OCI-LY7 (cell line): ENCODE measurements around the gene MAP2K5. TPM values are rescaled to one million over a fixed set of nuclear protein-coding genes. Genes with fewer than 3 reads are reported as not detected.

Experiments
- BruUV-seq: library from RNA; stranded (reverse); fragments of 400-500 nt; replicated peaks from 2 replicates; lab custom pipeline; 2021; lab: Mats Ljungman, UMichigan
- CTCF ChIA-PET: fragments of 300-600 bp; sonication (Branson Sonifier 250); formaldehyde crosslinking; loops from one replicate; lab custom pipeline; 2022; ENCODE audit warnings: antibody characterized with exemption; ENCODE audit not compliant: unreplicated experiment; lab: Charles Lee
- POLR2A ChIA-PET: fragments of 300-600 bp; sonication (Branson Sonifier 250); formaldehyde crosslinking; loops from one replicate; lab custom pipeline; 2022; ENCODE audit warnings: antibody characterized with exemption; lab: Charles Lee
- DNase-seq: peaks from one replicate; pipeline ENCODE4 v3.0.0-alpha.2; 2015; ENCODE audit warnings: low spot score
- H2AFZ ChIP-seq: fragments of 200-600 bp; sonication (generic), shearing (Covaris generic); 2 replicates; pipeline ENCODE4 v1.6.1; 2014; ENCODE audit warnings: mild to moderate bottlenecking, antibody characterized with exemption, low read length, moderate library complexity
- H3K27ac ChIP-seq: fragments of 200-600 bp; sonication (generic); 2 replicates; pipeline ENCODE4 v1.5.1; 2014; ENCODE audit warnings: mixed run types, low read depth, mild to moderate bottlenecking, moderate library complexity, low read length, inconsistent platforms; ENCODE audit not compliant: poor library complexity, severe bottlenecking
- H3K36me3 ChIP-seq: fragments of 200-600 bp; sonication (generic); 2 replicates; pipeline ENCODE4 v1.6.1; 2014; ENCODE audit warnings: mild to moderate bottlenecking, antibody characterized with exemption, low read length, moderate library complexity, mixed read lengths; ENCODE audit not compliant: insufficient read depth
- H3K4me1 ChIP-seq: fragments of 200-600 bp; sonication (generic); 2 replicates; pipeline ENCODE4 v1.5.1; 2014; ENCODE audit warnings: mild to moderate bottlenecking, low read length; ENCODE audit not compliant: insufficient read depth, poor library complexity, severe bottlenecking
- H3K4me2 ChIP-seq: fragments of 200-600 bp; sonication (generic); 2 replicates; pipeline ENCODE4 v1.6.1; 2014; ENCODE audit warnings: mild to moderate bottlenecking, low read length
- H3K4me3 ChIP-seq: fragments of 200-600 bp; sonication (generic); 2 replicates; pipeline ENCODE4 v1.5.1; 2014; ENCODE audit warnings: mild to moderate bottlenecking, low read depth, low read length; ENCODE audit not compliant: poor library complexity, severe bottlenecking
- H3K79me2 ChIP-seq: fragments of 200-600 bp; sonication (generic); 2 replicates; pipeline ENCODE4 v1.6.1; 2016; ENCODE audit warnings: low read depth, mild to moderate bottlenecking, low read length, moderate library complexity, mixed read lengths; ENCODE audit not compliant: insufficient read depth
- H3K9me2 ChIP-seq: fragments of 200-600 bp; sonication (generic); 2 replicates; pipeline ENCODE4 v1.6.1; 2016; ENCODE audit warnings: mild to moderate bottlenecking, low read length, mixed read lengths; ENCODE audit not compliant: insufficient read depth
- H3K9me3 ChIP-seq: fragments of 200-600 bp; sonication (generic); 2 replicates; pipeline ENCODE4 v1.6.1; 2014; ENCODE audit warnings: mild to moderate bottlenecking, mixed run types, low read length, mixed read lengths
- H4K20me1 ChIP-seq: fragments of 200-600 bp; sonication (generic); 2 replicates; pipeline ENCODE4 v1.6.1; 2014; ENCODE audit warnings: mild to moderate bottlenecking, antibody characterized with exemption, low read length, moderate library complexity, mixed read lengths; ENCODE audit not compliant: insufficient read depth
- CTCF ChIP-seq: fragments of 200-600 bp; sonication (generic); conservative IDR thresholded peaks from 2 replicates; pipeline ENCODE4 v1.5.1; 2014; ENCODE audit warnings: mild to moderate bottlenecking, antibody characterized with exemption, low read length, moderate library complexity, mixed read lengths
- EZH2phosphoT487 ChIP-seq: fragments of 200-600 bp; sonication (generic); IDR thresholded peaks from 2 replicates; pipeline ENCODE4 v1.6.1; 2018; ENCODE audit warnings: low read depth, borderline replicate concordance, mild to moderate bottlenecking, mixed run types, antibody characterized with exemption, low read length, moderate library complexity, mixed read lengths
- intact Hi-C: fragments of 100-400 bp; cut with micrococcal nuclease; formaldehyde crosslinking; loops from one replicate; pipeline ENCODE4 v1.10.0; 2022; ENCODE audit not compliant: unreplicated experiment
- total RNA-seq, 2 experiments: library from RNA; depleted of rRNA in 1 of 2; stranded (reverse); fragments of >200 nt in 1 of 2; shearing (Covaris generic) in 1 of 2; gene quantifications; 2 replicates each; pipeline ENCODE4 v1.2.3, GENCODE V29; 2014 to 2022

The MAP2K5 gene
- total RNA-seq, 2 experiments from 2014 or later: 10.2 to 35.0 TPM

- no peak overlapping the region for H3K4me2 ChIP-seq
- DNase-seq: no peak
- H2AFZ ChIP-seq: no peak overlapping the region
- intact Hi-C loops: no loop called here
- no peaks in the 10 kb centered on the region for H4K20me1 ChIP-seq
- no peak for TF ChIP-seq CTCF
- no peak for TF ChIP-seq EZH2phosphoT487
- H3K9me3 ChIP-seq: no peaks in the 10 kb centered on the region
- H3K27ac ChIP-seq: no peak overlapping the region
- POLR2A ChIA-PET: interaction anchor here (0.9 to 1.5 kb wide), 5 partner anchors 8 to 227 kb away, joined by 3 to 4 read pairs (median 3); partner anchors contain the start of gene C15orf61
- H3K36me3 ChIP-seq: no peaks in the 10 kb centered on the region
- H3K4me3 ChIP-seq: no peak overlapping the region
- no peaks in the 10 kb centered on the region for H3K79me2 ChIP-seq
- BruUV-seq: no TSS peak
- peaks cover 5% of the 10 kb centered on the region for H3K4me1 ChIP-seq
- CTCF ChIA-PET: no interaction called here
- H3K9me2 ChIP-seq: no peaks in the 10 kb centered on the region
Observed at GRCh38 chr15:67747921-67748320, 205.4 kb downstream of the MAP2K5 start.

- no peaks in the 10 kb centered on the region for H3K9me3 ChIP-seq
- no peaks in the 10 kb centered on the region for H3K36me3 ChIP-seq
- no peaks in the 10 kb centered on the region for H4K20me1 ChIP-seq
- DNase-seq: no peak
- POLR2A ChIA-PET: interaction anchor here (1.5 to 1.9 kb wide), 2 partner anchors 9 to 12 kb away, joined by 7 read pairs; no protein-coding TSS in a partner anchor
- H3K79me2 ChIP-seq: no peaks in the 10 kb centered on the region
- no peak overlapping the region for H3K4me3 ChIP-seq
- CTCF ChIA-PET: no interaction called here
- no peak for TF ChIP-seq CTCF
- TF ChIP-seq EZH2phosphoT487: no peak
- intact Hi-C loops: no loop called here
- no peaks in the 10 kb centered on the region for H3K9me2 ChIP-seq
- no peak overlapping the region for H3K4me2 ChIP-seq
- peaks cover 5% of the 10 kb centered on the region for H3K4me1 ChIP-seq
- BruUV-seq: no TSS peak
- no peak overlapping the region for H2AFZ ChIP-seq
- H3K27ac ChIP-seq: no peak overlapping the region
Observed at GRCh38 chr15:67750371-67750770, 207.9 kb downstream of the MAP2K5 start.

GRCh38 chr15:67753891-67754290 lies 211.4 kb downstream of the MAP2K5 start:
- H2AFZ ChIP-seq: no peak overlapping the region
- no peaks in the 10 kb centered on the region for H3K36me3 ChIP-seq
- peaks cover 25% of the 10 kb centered on the region for H3K4me1 ChIP-seq
- H3K9me3 ChIP-seq: no peaks in the 10 kb centered on the region
- H3K4me2 ChIP-seq: no peak overlapping the region
- H3K9me2 ChIP-seq: no peaks in the 10 kb centered on the region
- TF ChIP-seq EZH2phosphoT487 (no peak), CTCF (no peak)
- H3K79me2 ChIP-seq: no peaks in the 10 kb centered on the region
- ChIA-PET POLR2A (interaction anchor here (0.6 to 1.5 kb wide), 2 partner anchors 9 to 32 kb away, joined by 3 to 4 read pairs; no protein-coding TSS in a partner anchor), CTCF (no interaction called here)
- no TSS peak for BruUV-seq
- DNase-seq: no peak
- no peaks in the 10 kb centered on the region for H4K20me1 ChIP-seq
- H3K4me3 ChIP-seq: no peak overlapping the region
- intact Hi-C loops: no loop called here
- H3K27ac ChIP-seq: no peak overlapping the region
